Measurements from ENCODE around the gene UBC. TPM values are rescaled to one million over a fixed set of nuclear protein-coding genes. Genes with fewer than 3 reads are reported as not detected.

Gene UBC
- total and polyA plus RNA-seq, 9 of the 15 experiments (the other 6 are each of a cell fraction or from before 2014, with no cell fraction given), result 533 to 1,153 (median 813) TPM

- TF ChIP-seq, protein P1, sequence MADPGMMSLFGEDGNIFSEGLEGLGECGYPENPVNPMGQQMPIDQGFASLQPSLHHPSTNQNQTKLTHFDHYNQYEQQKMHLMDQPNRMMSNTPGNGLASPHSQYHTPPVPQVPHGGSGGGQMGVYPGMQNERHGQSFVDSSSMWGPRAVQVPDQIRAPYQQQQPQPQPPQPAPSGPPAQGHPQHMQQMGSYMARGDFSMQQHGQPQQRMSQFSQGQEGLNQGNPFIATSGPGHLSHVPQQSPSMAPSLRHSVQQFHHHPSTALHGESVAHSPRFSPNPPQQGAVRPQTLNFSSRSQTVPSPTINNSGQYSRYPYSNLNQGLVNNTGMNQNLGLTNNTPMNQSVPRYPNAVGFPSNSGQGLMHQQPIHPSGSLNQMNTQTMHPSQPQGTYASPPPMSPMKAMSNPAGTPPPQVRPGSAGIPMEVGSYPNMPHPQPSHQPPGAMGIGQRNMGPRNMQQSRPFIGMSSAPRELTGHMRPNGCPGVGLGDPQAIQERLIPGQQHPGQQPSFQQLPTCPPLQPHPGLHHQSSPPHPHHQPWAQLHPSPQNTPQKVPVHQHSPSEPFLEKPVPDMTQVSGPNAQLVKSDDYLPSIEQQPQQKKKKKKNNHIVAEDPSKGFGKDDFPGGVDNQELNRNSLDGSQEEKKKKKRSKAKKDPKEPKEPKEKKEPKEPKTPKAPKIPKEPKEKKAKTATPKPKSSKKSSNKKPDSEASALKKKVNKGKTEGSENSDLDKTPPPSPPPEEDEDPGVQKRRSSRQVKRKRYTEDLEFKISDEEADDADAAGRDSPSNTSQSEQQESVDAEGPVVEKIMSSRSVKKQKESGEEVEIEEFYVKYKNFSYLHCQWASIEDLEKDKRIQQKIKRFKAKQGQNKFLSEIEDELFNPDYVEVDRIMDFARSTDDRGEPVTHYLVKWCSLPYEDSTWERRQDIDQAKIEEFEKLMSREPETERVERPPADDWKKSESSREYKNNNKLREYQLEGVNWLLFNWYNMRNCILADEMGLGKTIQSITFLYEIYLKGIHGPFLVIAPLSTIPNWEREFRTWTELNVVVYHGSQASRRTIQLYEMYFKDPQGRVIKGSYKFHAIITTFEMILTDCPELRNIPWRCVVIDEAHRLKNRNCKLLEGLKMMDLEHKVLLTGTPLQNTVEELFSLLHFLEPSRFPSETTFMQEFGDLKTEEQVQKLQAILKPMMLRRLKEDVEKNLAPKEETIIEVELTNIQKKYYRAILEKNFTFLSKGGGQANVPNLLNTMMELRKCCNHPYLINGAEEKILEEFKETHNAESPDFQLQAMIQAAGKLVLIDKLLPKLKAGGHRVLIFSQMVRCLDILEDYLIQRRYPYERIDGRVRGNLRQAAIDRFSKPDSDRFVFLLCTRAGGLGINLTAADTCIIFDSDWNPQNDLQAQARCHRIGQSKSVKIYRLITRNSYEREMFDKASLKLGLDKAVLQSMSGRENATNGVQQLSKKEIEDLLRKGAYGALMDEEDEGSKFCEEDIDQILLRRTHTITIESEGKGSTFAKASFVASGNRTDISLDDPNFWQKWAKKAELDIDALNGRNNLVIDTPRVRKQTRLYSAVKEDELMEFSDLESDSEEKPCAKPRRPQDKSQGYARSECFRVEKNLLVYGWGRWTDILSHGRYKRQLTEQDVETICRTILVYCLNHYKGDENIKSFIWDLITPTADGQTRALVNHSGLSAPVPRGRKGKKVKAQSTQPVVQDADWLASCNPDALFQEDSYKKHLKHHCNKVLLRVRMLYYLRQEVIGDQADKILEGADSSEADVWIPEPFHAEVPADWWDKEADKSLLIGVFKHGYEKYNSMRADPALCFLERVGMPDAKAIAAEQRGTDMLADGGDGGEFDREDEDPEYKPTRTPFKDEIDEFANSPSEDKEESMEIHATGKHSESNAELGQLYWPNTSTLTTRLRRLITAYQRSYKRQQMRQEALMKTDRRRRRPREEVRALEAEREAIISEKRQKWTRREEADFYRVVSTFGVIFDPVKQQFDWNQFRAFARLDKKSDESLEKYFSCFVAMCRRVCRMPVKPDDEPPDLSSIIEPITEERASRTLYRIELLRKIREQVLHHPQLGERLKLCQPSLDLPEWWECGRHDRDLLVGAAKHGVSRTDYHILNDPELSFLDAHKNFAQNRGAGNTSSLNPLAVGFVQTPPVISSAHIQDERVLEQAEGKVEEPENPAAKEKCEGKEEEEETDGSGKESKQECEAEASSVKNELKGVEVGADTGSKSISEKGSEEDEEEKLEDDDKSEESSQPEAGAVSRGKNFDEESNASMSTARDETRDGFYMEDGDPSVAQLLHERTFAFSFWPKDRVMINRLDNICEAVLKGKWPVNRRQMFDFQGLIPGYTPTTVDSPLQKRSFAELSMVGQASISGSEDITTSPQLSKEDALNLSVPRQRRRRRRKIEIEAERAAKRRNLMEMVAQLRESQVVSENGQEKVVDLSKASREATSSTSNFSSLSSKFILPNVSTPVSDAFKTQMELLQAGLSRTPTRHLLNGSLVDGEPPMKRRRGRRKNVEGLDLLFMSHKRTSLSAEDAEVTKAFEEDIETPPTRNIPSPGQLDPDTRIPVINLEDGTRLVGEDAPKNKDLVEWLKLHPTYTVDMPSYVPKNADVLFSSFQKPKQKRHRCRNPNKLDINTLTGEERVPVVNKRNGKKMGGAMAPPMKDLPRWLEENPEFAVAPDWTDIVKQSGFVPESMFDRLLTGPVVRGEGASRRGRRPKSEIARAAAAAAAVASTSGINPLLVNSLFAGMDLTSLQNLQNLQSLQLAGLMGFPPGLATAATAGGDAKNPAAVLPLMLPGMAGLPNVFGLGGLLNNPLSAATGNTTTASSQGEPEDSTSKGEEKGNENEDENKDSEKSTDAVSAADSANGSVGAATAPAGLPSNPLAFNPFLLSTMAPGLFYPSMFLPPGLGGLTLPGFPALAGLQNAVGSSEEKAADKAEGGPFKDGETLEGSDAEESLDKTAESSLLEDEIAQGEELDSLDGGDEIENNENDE (IDR thresholded peaks at IDR 0.05; ENCODE audit: low read depth, low read length), result no peak
- TF ChIP-seq TCF7L2 (IDR thresholded peaks at IDR 0.05; ENCODE audit: low read depth, low read length), result no peak
- TF ChIP-seq E2F1 (CRISPR knock-in tag; IDR thresholded peaks at IDR 0.05), result no peak
- TF ChIP-seq ZNF354B (CRISPR knock-in tag; IDR thresholded peaks at IDR 0.05), result no peak
- no peak for TF ChIP-seq PTTG1 (tag; IDR thresholded peaks at IDR 0.05; ENCODE audit: low read depth)
- TF ChIP-seq CXXC5 (CRISPR knock-in tag; IDR thresholded peaks at IDR 0.05), result peak; percentile 71
- no peak for TF ChIP-seq ZNF830 (CRISPR knock-in tag; IDR thresholded peaks at IDR 0.05)
- no peak for TF ChIP-seq ZNF175 (CRISPR knock-in tag; IDR thresholded peaks at IDR 0.05; ENCODE audit: low read depth)
- no peak for TF ChIP-seq USF1 (CRISPR knock-in tag; IDR thresholded peaks at IDR 0.05)
- TF ChIP-seq ZC3H8 (IDR thresholded peaks at IDR 0.05), result no peak
- no peak for TF ChIP-seq SIX5 (IDR thresholded peaks at IDR 0.05; ENCODE audit: borderline replicate concordance in 1 of 2, insufficient read depth in 1 of 2, low read depth in 1 of 2, low read length in 2 of 2)
- TF ChIP-seq, protein P2, sequence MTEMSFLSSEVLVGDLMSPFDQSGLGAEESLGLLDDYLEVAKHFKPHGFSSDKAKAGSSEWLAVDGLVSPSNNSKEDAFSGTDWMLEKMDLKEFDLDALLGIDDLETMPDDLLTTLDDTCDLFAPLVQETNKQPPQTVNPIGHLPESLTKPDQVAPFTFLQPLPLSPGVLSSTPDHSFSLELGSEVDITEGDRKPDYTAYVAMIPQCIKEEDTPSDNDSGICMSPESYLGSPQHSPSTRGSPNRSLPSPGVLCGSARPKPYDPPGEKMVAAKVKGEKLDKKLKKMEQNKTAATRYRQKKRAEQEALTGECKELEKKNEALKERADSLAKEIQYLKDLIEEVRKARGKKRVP (CRISPR knock-in tag; IDR thresholded peaks at IDR 0.05), result no peak
Observed at GRCh38 chr12:124863416-124864325, 50.8 kb downstream of the UBC start, which contains the start of gene SCARB1 (continued).

All from K562 (cell line).